RWPE1 (cell line): ENCODE measurements around the gene R3HDM1.
"Not testable (repeated sequence)": the region's sequence is repeated elsewhere in the genome, so short reads cannot be mapped to it uniquely, and the experiment has no call there.

ENCODE experiments used
- CTCF ChIA-PET: fragments of 350-600 bp; sonication (Branson Sonifier 250); formaldehyde crosslinking; extraction: SDS; loops from one replicate; lab custom pipeline; 2021; lab: Yijun Ruan, JAX
- POLR2A ChIA-PET: fragments of 400-600 bp; formaldehyde crosslinking; extraction: SDS; loops from one replicate; lab custom pipeline; 2020; ENCODE audit warnings: antibody characterized with exemption; ENCODE audit not compliant: low non-redundant PET; lab: Yijun Ruan, JAX
- DNase-seq: peaks from one replicate; pipeline ENCODE4 v3.0.0; 2012; ENCODE audit warnings: low spot score
- H3K27ac ChIP-seq: fragments of 450-650 bp; 2 replicates; pipeline ENCODE4 v1.5.1; 2017
- CTCF ChIP-seq: fragments of 450-650 bp; conservative IDR thresholded peaks from 2 replicates; pipeline ENCODE4 v1.5.1; 2017; ENCODE audit warnings: low read depth, mild to moderate bottlenecking

R3HDM1 gene

DNA sequence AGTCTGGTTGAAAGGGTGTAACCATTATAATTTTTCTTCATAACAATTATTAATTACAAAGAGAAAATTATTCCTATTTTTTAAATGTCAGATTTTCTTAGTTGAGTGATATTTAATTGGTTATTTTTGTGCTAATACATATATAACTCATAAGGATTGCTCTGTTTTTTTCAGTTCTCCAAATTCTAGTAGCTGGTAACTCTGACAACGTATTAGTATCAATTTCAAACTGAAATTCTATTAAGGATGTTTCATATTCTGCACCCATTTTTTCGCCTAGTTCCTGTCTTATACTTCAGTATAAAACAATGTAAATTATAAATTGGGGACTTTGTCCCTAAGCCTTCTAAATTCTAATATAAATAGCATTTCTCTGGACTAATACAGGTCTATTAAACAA, 81.0 kb downstream of the R3HDM1 start:
- H3K27ac ChIP-seq = no peak overlapping the region
- CTCF ChIA-PET = no interaction called here
- POLR2A ChIA-PET = no interaction called here
- DNase-seq = no peak
- no peak for TF ChIP-seq CTCF

- no peak overlapping the region for H3K27ac ChIP-seq
- DNase-seq = no peak
- ChIA-PET POLR2A (no interaction called here), CTCF (interaction anchor here (0.6 to 0.7 kb wide), 2 partner anchors 26 to 1556 kb away, joined by 3 to 7 read pairs; no protein-coding TSS in a partner anchor)
- no peak for TF ChIP-seq CTCF
These were observed 84.1 kb downstream of the R3HDM1 start for GRCh38 chr2:135615404-135615803.

DNA sequence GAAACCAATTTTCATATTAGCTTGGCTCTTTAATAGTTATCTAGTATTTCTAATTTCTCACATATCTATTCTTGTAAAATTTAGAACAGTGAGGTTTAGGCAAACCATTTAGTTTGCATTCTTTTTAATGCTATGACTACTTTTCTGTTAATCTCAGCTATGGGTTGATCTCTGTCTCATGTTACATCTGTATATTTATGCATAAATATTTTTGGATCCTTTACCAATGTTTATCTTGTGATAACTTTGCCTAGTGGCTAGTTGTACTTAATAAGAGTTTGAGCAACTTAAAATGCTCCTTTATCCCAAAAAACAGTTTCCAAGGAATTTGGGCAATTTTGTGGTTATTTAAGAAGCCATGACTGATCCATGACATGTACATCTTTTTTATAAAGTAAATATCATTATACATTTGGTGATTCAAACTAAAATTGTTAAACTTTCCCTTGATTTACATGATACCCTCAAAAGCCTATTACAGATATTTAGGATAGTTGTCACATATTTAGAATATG, 86.3 kb downstream of the R3HDM1 start:
- DNase-seq = no peak
- POLR2A ChIA-PET = no interaction called here
- CTCF ChIA-PET = interaction anchor here (0.6 kb wide), 1 partner anchor 460 kb away, joined by 3 read pairs; no protein-coding TSS in a partner anchor
- TF ChIP-seq CTCF = no peak
- H3K27ac ChIP-seq = no peak overlapping the region

DNA sequence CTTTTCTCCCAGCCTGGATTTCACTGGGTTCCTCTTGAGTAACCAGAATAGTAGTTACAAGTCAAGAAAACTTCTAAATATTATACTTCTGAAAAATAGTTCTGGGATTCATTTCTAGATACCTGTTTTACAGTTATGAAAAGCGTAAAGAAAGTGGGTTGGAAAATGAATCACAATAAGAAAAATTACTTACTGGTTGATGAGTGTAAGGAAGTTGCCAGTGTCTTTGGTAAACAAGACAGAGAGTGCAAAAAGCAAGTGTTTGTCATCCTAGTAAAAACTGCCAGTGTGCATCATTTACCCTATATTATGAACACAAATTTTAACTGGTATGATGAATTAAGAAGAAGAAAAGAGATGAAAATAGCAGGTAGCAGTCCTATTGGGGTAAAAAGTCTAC, 88.9 kb downstream of the R3HDM1 start:
- H3K27ac ChIP-seq = no peak overlapping the region
- CTCF ChIA-PET = no interaction called here
- no peak for DNase-seq
- TF ChIP-seq CTCF = no peak
- POLR2A ChIA-PET = no interaction called here

DNA sequence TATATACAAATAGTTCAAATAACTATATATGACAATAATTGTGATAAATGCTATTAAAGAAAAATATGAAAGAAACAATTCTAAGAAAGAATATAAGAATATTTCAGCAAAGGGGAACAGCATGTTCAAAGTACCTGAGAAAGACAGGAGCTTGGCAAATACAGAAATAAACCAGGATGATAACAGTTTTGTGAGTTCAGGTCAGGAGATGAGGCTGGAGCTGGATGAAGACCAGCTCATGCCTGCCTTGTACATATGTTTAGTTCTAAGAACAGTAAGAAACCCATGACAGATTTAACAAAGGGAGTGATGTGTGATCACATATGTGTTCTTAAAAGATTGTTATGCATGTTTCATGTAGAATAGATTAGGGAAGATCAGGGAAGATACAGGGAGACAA, 98.2 kb downstream of the R3HDM1 start:
- no peak overlapping the region for H3K27ac ChIP-seq
- DNase-seq = no peak
- CTCF ChIA-PET = no interaction called here
- POLR2A ChIA-PET = no interaction called here
- no peak for TF ChIP-seq CTCF

- POLR2A ChIA-PET, CTCF ChIA-PET: not testable (repeated sequence)
These were observed 98.8 kb downstream of the R3HDM1 start for GRCh38 chr2:135630034-135630433.

DNA sequence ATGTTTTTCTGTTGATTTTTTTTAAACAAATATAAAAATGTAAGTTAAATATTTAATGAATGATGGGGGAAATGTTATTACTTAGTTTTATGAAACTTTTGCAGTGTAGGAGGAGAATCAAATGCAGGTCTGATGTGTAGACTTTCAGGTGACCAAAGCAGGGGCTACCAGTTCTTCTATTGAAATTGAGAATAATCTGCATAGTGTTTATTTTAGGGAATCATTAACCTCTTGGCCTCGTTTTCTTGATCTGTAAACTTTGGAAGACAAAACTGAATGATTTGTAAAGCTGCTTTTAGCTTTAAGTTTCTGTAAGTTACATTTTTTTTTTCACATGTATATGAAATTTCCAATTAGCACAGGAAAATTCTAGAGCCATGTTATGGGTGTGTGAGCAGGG, 99.2 kb downstream of the R3HDM1 start:
- no peak for DNase-seq
- TF ChIP-seq CTCF = no peak
- ChIA-PET CTCF (no interaction called here), POLR2A (no interaction called here)
- no peak overlapping the region for H3K27ac ChIP-seq

More at GRCh38 chr2:135630034-135630433, 98.8 kb downstream of the R3HDM1 start:
- DNase-seq, H3K27ac ChIP-seq: not testable (repeated sequence)
